HG03575 (cell line): ENCODE data around the gene FAM50B.

Experiments used
- ATAC-seq: cut with Tn5 transposase; IDR thresholded peaks from one replicate; pipeline ENCODE4 v1.9.1; 2021; ENCODE audit not compliant: unreplicated experiment, insufficient number of reproducible peaks, low FRiP score; ENCODE audit errors: extremely low read depth

The FAM50B gene

GRCh38 chr6:3885262-3886036 is 36.3 kb downstream of the FAM50B start:
- ATAC-seq, result no peak

- ATAC-seq, result no peak
Observed at GRCh38 chr6:3887150-3887700, 38.1 kb downstream of the FAM50B start.

GRCh38 chr6:3888153-3888957 is 39.2 kb downstream of the FAM50B start:
- no peak for ATAC-seq

- ATAC-seq, result no peak
Observed at GRCh38 chr6:3890047-3890446, 40.9 kb downstream of the FAM50B start.

- no peak for ATAC-seq
Observed at GRCh38 chr6:3891883-3892282, 42.7 kb downstream of the FAM50B start.

- ATAC-seq, result no peak
Observed at GRCh38 chr6:3892603-3893002, 43.4 kb downstream of the FAM50B start.

- no peak for ATAC-seq
Observed at GRCh38 chr6:3893487-3893886, 44.3 kb downstream of the FAM50B start.

- no peak for ATAC-seq
Observed at GRCh38 chr6:3893917-3894316, 44.7 kb downstream of the FAM50B start.

GRCh38 chr6:3894590-3895311 is 45.6 kb downstream of the FAM50B start:
- ATAC-seq, result no peak

GRCh38 chr6:3895312-3895653 is 46.1 kb downstream of the FAM50B start:
- no peak for ATAC-seq

GRCh38 chr6:3895805-3896204 is 46.6 kb downstream of the FAM50B start:
- no peak for ATAC-seq

- no peak for ATAC-seq
Observed at GRCh38 chr6:3898265-3898994, 49.3 kb downstream of the FAM50B start.

- ATAC-seq, result no peak
Observed at GRCh38 chr6:3899061-3899460, 49.9 kb downstream of the FAM50B start.

- ATAC-seq, result no peak
Observed at GRCh38 chr6:3899970-3900439, 50.8 kb downstream of the FAM50B start.
